Measurements from ENCODE around the gene MMRN1.

The MMRN1 gene

DNA sequence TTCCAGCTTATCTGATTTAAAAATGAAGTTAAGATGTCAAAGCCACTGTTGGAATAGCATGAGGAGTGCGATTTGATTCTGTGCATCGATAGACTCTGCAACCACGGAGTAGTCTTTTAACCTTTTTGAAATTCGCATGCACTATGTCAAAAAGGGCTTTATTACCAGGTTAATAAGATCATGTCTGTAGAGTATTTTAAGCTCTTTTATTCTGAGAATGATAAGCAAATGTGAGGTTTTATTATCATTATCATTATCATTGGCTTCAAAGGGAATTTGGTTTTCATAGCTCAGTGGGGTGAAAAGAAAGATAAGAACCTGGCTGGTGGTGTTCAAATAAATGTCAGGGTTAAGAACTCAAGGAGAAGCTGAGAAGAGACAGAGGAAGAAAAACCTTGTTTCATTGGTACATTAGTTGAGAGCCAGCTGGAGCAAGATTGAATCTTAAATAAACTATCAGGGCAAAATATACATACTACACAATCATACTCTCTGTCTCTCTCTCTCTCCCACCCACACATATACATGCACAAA, 102.6 kb downstream of the MMRN1 start:
- DNase-seq: no peak

DNA sequence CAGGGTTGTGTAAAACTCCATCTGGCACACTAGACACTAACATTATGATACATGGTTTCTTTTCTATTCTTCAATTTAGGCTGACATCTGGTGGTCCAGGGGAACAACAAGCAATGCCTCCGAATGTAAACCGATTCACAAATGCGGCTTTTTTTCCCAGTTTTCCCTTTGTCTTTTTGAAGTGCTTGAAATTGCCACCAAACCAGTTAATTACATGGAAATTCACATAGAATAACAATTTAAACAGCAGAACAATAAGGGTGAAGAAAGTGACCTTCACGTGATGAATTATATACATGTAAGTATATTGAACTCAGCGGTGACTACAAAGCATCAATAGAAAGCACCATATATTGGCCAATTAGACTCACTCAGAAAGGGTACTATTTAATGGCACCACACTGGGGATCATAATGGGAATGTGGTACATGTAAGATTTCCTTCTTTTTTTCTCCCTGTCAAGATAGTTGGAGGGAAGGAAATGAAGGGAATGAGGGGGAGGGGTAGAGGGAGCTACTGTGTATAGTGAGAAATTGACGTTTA, 103.9 kb downstream of the MMRN1 start:
- DNase-seq: no peak

DNA sequence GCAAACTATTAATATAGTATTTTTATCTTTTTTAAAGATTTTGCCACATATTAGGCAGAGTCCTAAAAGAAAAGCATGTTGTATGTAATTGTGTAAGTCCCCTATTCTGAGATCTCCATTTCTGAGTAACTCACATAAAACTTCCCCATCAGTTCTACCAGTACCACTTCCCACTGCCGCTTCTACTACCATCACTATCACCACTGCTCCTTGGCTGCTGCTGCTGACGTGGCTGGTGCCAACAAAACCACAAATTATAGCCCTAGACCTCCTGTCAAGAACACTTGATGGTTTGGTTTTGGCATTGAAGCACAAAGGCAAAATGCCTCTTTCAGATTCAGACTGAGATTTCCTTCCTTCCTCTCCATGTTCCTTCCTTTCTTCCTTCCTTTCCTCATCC, 106.4 kb downstream of the MMRN1 start:
- no peak for DNase-seq

DNA sequence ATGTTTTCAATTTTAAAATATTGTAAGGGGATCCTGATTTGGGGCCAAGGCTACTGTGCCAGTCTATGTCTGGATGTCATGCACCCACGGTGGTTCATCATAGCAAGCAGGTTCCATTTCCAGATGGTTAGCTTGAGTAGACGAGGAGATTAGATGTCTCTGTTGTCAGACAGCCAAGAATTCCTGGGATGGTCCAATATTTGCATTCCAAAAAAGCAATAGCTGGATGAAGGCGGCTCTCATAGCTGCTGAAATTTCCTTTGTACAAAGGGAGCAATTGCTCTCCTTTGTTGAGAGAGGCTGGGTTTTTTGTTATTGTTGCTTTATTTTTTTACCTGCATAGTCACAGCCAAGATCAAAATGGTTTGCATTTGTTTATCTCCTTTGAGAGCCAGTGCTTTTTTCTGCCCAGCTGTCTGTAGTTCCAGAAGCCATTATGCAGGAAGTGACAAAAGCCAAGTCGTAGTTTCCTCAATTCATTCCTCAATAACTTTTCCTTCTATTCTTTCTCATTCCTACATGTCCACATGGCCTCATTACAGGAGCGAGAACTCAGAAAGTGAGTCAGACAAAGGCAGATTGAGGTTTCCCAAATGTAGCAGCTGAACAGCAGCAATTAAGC, 107.9 kb downstream of the MMRN1 start:
- no peak for DNase-seq
